ENCODE data around the gene FTH1. TPM values are rescaled to one million over a fixed set of nuclear protein-coding genes. Genes with fewer than 3 reads are reported as not detected.

Gene FTH1
- total and polyA plus RNA-seq, 2 of the 13 experiments (the other 11 are each of a cell fraction or from before 2014, with no cell fraction given) = 607 to 760 TPM

DNA sequence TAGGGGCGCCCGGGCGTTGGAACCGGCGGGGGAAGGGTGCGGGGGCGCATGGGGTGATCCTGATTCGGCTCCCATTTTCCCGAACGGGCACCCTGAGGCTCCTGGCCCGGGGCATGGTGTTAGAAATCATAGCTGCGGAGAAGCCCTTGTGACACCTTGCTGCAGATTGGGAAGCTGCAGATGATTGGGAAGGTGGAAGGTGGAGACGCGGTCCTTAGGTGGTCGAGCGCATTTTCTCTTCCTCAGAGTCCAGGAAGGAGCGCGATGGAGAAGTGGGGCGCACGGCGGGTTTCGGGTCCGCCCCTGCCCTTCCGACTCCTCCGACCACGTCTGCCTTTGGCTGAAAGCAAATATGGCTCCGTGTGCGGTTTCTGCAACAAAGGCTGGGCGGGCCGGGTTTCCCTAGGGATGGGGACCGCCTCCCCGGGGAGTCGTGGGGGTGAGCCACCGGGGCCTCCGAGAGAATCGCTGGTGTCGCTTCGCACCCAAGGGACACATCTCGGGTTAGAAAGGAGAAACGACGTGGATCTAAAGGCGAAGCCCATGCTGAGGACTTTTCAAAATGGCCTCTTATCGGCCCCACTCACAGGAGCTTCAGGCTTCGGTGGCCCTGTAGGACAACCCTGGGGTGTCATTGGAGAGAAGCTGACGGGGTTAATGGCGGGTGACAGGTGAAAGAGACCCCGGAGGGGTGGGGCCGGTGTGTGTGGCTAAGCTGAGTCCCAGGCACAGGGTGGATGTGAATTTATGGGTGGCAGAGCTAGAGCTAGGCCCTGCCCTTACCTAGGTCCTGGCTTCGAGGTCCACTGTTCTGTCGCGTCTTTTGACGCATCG, 707 bp upstream of the FTH1 start:
- ChIA-PET CTCF (ENCODE audit: low intra/inter-chr PET ratio, low total read pairs) (no interaction called here), POLR2A (interaction anchor here (0.6 to 9.7 kb wide), 37 partner anchors 9 to 623 kb away, joined by 3 to 323 read pairs (median 7); partner anchors contain the start of genes BEST1, FADS1 and TUT1)
- in situ Hi-C loops (cut with HindIII; ENCODE audit: extremely low pct_ligation_motif_present, low pct_unique_long_range_greater_than_20kb) (loop anchor here (5.0 kb wide), 1 partner anchor 34 kb away; no protein-coding TSS in a partner anchor), intact Hi-C loops (cut with micrococcal nuclease; ENCODE audit: unreplicated experiment) (no loop called here)
- FAIRE-seq (no peak), ATAC-seq (peak; percentile 0; the same call in 2 of the 3 replicates), DNase-seq (ENCODE audit: low spot score) (peak; percentile 53)
- peaks cover 71% of the 10 kb centered on the region for H3K4me1 ChIP-seq (ENCODE audit: insufficient read depth, low read length)
- peak overlapping the region; percentile 92 to 96 (median 94) for H3K4me3 ChIP-seq (replicated peaks in 1 of 3; ENCODE audit: insufficient read depth in 1 of 3, low read depth in 2 of 3, low read length in 3 of 3)
- H4K20me1 ChIP-seq (ENCODE audit: insufficient read depth, low read length) = peaks cover 40% of the 10 kb centered on the region
- peak overlapping the region; percentile 99 for H3K9ac ChIP-seq (ENCODE audit: insufficient read depth, low read depth, low read length)
- no peaks in the 10 kb centered on the region; a peak in 1 of 5 replicates for H3K27me3 ChIP-seq (ENCODE audit: control insufficient read depth in 1 of 2, insufficient read depth in 2 of 2, low read length in 2 of 2)
- H2AFZ ChIP-seq (ENCODE audit: low read length) = no peak overlapping the region
- H3K4me2 ChIP-seq (ENCODE audit: low read depth, low read length) = peak overlapping the region; percentile 87
- TSS peak; percentile 61 for BruUV-seq (replicated peaks)
- WGBS (ENCODE audit: low lambda C conversion rate) = under 1% methylated on average over 24 of the region's 53 CpGs
- peaks cover 5 to 23% of the 10 kb centered on the region in 2 experiments; a peak in 4 of 5 replicates for H3K36me3 ChIP-seq (replicated peaks in 1 of 2; ENCODE audit: control insufficient read depth in 1 of 2, insufficient read depth in 2 of 2, low read length in 2 of 2)
- H3K27ac ChIP-seq (ENCODE audit: extremely low read length, insufficient read depth, low read length) = peak overlapping the region; percentile 99
- H3K9me3 ChIP-seq (ENCODE audit: low read length) = no peaks in the 10 kb centered on the region
- peaks cover 43% of the 10 kb centered on the region for H3K79me2 ChIP-seq (ENCODE audit: insufficient read depth, low read length)
- TF ChIP-seq REPIN1 (CRISPR knock-in tag; IDR thresholded peaks at IDR 0.05; ENCODE audit: borderline replicate concordance, low read depth) (0 out of 2 replicates have a peak, but pooled peaks have one; percentile 14), ZNF652 (CRISPR knock-in tag; IDR thresholded peaks at IDR 0.05; ENCODE audit: borderline replicate concordance, low read depth) (peak; percentile 11; the same call in 1 of the 2 replicates), AKAP8 (CRISPR knock-in tag; IDR thresholded peaks at IDR 0.05) (no peak), ZKSCAN5 (CRISPR knock-in tag; IDR thresholded peaks at IDR 0.05) (peak; percentile 18; the same call in 1 of the 2 replicates), HOXA5 (CRISPR knock-in tag; IDR thresholded peaks at IDR 0.05) (no peak; the same call in 1 of the 2 replicates), AGO2 (optimal IDR thresholded peaks at IDR 0.05; ENCODE audit: low read depth, low read length) (peak; percentile 43), PAWR (CRISPR knock-in tag; IDR thresholded peaks at IDR 0.05; ENCODE audit: borderline replicate concordance) (no peak), FOXC1 (CRISPR knock-in tag; IDR thresholded peaks at IDR 0.05; ENCODE audit: borderline replicate concordance) (no peak), HNRNPLL (IDR thresholded peaks at IDR 0.05; ENCODE audit: low read depth, low read length, poor library complexity, severe bottlenecking) (no peak), KLF12 (CRISPR knock-in tag; IDR thresholded peaks at IDR 0.05; ENCODE audit: borderline replicate concordance) (no peak), HCFC1 (IDR thresholded peaks at IDR 0.05; ENCODE audit: low read depth, low read length) (no peak), ZNF672 (CRISPR knock-in tag; IDR thresholded peaks at IDR 0.05) (0 out of 2 replicates have a peak, but pooled peaks have one; percentile 15), PHF5A (CRISPR knock-in tag; IDR thresholded peaks at IDR 0.05; ENCODE audit: low read depth, unreplicated experiment) (no peak), KAT7 (CRISPR knock-in tag; IDR thresholded peaks at IDR 0.05; ENCODE audit: borderline replicate concordance) (peak; percentile 14; the same call in 1 of the 2 replicates), RFX3 (CRISPR knock-in tag; IDR thresholded peaks at IDR 0.05) (no peak), ZC3H13 (CRISPR knock-in tag; IDR thresholded peaks at IDR 0.05) (0 out of 2 replicates have a peak, but pooled peaks have one; percentile 5), ZNF354B (CRISPR knock-in tag; IDR thresholded peaks at IDR 0.05) (no peak)
- TF ChIP-seq, protein P1, sequence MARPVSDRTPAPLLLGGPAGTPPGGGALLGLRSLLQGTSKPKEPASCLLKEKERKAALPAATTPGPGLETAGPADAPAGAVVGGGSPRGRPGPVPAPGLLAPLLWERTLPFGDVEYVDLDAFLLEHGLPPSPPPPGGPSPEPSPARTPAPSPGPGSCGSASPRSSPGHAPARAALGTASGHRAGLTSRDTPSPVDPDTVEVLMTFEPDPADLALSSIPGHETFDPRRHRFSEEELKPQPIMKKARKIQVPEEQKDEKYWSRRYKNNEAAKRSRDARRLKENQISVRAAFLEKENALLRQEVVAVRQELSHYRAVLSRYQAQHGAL (CRISPR knock-in tag; IDR thresholded peaks at IDR 0.05; ENCODE audit: not compliant biosample characterization) = no peak
- TF ChIP-seq, protein P2, sequence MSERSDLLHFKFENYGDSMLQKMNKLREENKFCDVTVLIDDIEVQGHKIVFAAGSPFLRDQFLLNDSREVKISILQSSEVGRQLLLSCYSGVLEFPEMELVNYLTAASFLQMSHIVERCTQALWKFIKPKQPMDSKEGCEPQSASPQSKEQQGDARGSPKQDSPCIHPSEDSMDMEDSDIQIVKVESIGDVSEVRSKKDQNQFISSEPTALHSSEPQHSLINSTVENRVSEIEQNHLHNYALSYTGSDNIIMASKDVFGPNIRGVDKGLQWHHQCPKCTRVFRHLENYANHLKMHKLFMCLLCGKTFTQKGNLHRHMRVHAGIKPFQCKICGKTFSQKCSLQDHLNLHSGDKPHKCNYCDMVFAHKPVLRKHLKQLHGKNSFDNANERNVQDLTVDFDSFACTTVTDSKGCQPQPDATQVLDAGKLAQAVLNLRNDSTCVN (CRISPR knock-in tag; IDR thresholded peaks at IDR 0.05; ENCODE audit: borderline replicate concordance) = peak; percentile 1; the same call in 1 of the 2 replicates
- TF ChIP-seq, protein P3, sequence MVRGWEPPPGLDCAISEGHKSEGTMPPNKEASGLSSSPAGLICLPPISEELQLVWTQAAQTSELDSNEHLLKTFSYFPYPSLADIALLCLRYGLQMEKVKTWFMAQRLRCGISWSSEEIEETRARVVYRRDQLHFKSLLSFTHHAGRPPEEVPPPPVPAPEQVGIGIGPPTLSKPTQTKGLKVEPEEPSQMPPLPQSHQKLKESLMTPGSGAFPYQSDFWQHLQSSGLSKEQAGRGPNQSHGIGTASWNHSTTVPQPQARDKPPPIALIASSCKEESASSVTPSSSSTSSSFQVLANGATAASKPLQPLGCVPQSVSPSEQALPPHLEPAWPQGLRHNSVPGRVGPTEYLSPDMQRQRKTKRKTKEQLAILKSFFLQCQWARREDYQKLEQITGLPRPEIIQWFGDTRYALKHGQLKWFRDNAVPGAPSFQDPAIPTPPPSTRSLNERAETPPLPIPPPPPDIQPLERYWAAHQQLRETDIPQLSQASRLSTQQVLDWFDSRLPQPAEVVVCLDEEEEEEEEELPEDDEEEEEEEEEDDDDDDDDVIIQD (CRISPR knock-in tag; IDR thresholded peaks at IDR 0.05; ENCODE audit: low read depth) = no peak

Data from HepG2 (cell line).